HuH-7 (cell line): ENCODE data around the gene C2orf74.

Source experiments
- DNase-seq: peaks from one replicate; pipeline ENCODE4 v3.0.0; 2011; ENCODE audit warnings: low spot score

The C2orf74 gene

DNA sequence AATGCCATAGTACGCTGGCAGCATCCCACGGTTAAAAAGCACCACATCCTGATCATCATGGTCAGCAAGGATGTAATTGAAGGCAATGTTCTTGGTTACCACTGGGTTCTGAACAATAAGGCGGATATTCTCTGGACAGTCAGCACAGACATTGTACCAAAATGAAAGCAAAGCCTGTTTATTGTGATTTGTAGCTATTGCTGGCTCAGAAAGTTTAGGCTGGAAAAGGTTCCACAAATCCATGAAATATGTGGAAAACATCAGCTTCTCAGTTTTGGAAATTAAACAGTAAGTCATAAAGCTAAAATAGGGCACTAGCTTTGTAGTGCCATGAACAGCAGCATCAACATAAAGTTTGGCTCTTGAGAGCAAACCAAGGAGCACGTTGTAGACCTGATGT, 52.2 kb downstream of the C2orf74 start:
- DNase-seq, result no peak
